HG03060 (cell line): ENCODE data around the gene TGFBI.
"Not testable (repeated sequence)": the region's sequence is repeated elsewhere in the genome, so short reads cannot be mapped to it uniquely, and the experiment has no call there.

Experiments
- ATAC-seq: cut with Tn5 transposase; IDR thresholded peaks from one replicate; pipeline ENCODE4 v1.9.1; 2021; ENCODE audit warnings: low read depth, moderate number of reproducible peaks; ENCODE audit not compliant: unreplicated experiment

Gene TGFBI

DNA sequence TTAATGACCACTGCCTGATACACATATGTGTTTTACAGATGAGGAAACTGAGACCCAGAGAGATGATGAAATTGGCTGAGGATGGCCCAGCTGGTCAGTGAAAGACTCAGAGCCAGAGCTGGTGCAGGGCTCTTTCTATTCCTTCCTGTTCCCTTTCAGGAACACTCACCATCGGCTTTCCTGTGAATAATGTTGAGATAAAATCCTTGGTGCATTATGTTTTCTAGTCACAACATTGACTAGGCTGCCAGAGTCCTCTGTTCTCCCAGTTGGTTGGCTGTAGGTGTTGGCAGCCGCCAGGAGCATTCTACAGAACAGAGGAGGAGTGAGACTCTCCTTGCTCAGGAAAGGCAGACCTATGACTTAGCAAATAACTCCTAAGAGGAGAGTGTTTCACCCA is 14.8 kb downstream of the TGFBI start:
- ATAC-seq: no peak

DNA sequence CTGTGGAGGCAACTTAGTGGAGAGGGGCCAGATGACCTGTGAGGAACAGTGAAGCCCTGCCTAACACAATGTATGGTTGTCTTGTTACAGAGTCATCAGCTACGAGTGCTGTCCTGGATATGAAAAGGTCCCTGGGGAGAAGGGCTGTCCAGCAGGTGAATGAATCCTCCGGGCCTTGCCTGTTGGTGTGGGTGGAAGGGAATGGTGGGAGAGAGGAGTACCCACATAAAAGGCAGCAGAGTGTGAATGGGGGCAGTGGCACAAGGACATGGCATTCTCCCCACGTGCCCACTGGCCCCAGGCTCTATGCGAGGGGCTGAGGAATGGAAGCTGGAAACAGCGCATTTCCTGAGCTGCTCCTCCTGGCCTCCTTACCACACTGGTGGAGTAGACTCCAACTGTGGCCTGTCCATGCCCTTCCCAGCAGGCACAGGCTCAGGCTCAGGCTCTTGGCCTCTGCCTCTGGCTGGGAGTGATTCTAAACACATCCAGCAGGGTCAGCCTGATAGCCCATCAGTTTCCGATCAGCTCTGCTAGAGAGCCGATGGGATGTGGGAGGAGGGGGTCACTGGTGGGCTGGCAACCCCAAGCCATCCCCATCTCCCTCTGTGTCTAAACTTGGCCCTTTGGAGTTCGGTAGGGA is 15.3 kb downstream of the TGFBI start:
- ATAC-seq: no peak

DNA sequence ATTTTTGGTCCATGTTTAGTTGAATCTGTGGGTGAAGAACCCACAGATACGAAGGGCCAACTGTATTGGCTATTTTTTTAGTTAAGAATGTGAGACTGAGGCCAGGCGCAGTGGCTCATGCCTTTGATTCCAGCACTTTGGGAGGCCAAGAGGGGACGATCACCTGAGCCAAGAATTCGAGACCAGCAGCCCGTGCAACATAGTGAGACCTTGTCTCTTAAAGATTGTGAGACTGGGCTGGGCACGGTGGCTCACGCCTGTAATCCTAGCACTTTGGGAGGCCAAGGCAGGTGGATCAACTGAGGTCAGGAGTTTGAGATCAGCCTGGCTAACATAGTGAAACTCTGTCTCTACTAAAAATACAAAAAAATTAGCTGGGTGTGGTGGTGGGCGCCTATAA is 16.2 kb downstream of the TGFBI start:
- ATAC-seq: not testable (repeated sequence)

DNA sequence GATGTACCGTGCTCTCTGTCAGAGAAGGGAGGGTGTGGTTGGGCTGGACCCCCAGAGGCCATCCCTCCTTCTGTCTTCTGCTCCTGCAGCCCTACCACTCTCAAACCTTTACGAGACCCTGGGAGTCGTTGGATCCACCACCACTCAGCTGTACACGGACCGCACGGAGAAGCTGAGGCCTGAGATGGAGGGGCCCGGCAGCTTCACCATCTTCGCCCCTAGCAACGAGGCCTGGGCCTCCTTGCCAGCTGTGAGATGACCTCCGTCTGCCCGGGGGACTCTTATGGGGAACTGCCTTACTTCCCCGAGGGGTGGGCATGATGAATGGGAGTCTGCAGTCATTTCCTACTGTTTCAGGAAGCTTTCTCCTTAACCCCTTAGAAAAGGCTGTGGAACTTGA is 17.5 kb downstream of the TGFBI start:
- ATAC-seq: no peak

DNA sequence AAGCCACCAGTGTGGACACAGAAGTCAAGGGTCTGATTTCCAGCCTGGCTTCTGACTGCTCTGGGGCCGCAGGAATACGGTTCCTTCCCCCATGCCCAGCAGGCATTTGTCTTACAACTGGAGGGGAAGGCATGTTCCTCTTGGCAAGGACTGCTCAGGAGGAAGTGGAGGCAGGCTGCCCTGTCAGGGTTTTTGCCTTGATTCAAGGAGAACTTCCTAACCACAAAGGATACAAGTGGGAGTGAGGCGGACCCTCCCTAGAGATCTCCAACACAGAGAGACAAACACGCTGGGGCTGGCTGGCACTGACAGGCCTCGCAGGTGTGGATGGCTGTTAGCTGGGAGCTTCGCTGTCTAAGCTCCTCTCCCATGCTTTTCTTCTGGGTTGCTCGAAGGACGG is 19.1 kb downstream of the TGFBI start:
- no peak for ATAC-seq

DNA sequence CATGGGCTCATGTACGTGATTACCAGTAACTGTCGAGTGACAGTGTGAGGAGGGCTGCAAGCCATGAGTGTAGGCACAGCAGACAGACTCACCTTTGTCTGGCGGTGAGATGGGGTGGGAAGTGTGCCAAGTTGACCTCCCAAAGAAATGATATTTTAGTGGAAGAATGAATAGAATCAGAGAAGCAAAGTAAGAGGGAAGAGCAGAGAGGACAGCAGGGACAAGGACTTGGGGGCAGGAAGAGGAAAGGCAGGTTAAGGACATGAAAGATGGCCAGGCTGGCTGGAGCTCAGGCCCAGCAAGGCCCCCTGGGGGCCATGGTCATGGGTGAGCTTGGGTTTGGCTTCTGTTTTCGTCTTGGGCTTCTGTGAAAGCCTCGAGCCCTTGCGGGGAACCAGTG is 20.2 kb downstream of the TGFBI start:
- no peak for ATAC-seq

DNA sequence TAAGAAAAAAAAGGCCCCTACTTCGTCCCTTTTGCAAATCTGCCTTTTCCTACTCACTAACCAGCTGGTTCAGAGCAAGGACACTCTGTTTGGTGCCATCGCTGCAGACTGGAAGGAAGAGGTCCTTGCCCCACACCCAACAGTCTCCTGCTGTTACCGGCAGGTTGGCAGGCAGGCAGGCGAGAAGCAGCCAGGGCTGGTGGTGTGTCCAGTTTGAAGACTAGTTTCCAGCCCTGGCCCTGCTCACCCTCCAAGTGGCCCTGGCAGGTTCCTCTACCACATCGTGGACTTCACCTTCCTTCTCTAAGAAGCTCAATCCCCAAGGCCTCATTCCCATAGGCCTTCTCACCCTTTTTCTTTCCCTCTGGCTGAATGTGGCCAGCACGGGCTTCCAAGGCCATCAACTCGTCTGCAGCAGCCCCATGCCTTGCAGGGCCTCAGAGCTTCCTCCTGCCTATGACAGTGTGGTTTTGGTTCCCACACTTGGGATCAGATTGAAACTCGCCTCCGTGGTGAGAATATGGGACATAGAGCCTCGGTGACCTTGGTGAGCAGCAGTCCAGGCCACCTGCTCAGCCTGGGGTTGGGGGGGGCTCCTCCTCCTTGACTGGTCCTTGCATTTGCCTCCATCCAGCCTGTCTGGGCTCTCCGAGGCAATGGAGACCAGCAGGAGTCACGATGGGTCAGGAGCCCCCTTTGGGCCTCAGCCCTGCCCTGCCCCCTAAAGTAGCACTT is 22.9 kb downstream of the TGFBI start:
- no peak for ATAC-seq

DNA sequence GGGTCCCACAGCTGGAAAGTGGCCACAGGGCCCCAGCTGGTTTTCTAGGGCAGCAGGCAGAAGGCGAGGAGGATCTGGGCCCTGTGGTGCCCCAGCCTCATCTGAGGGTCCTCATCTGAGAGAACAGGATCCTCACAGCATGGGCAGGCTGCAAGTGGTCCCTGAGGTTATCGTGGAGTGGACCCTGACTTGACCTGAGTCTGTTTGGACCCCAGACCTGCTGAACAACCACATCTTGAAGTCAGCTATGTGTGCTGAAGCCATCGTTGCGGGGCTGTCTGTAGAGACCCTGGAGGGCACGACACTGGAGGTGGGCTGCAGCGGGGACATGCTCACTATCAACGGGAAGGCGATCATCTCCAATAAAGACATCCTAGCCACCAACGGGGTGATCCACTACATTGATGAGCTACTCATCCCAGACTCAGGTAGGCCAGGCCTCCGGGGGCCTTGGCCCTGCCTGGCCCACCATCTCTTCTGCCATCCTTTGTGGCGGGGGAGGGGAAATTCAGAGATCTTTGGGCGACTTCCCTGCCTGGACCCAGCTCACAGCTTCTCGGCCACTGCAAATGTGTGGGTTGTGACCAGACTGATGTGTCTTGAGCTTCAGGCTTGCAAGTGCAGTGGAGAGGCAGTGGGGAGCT is 24.0 kb downstream of the TGFBI start:
- ATAC-seq: no peak

DNA sequence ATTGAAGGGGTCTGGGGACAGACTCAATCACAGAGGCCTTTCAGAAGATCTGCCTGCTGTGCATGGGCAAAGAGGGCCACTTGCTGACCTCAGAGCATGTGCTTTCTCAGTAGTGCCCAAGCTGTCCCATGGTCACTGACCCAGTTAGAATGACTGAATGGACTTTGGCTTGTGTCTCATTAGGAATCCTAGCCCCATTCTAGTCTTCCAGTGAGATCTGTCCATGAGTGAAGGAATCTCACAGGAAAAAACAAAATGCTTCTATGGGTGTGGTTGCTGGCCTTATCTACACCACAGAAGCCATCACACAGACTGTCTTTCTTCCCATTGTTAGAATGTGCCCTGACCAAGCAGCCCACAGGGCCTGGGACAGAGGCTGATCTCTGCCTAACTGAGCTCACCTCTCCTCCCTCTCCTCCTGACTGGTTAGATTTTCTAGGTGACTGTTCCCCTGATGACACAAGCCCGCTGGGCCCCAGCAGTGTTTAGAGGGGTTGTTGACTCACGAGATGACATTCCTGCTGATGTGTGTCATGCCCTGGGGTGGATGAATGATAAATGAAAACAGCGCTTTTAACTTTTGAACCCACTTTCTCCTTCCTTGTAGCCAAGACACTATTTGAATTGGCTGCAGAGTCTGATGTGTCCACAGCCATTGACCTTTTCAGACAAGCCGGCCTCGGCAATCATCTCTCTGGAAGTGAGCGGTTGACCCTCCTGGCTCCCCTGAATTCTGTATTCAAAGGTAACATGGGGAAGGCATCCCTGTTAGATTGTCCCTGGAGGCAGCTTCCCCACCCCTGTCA is 24.8 kb downstream of the TGFBI start:
- ATAC-seq: no peak

DNA sequence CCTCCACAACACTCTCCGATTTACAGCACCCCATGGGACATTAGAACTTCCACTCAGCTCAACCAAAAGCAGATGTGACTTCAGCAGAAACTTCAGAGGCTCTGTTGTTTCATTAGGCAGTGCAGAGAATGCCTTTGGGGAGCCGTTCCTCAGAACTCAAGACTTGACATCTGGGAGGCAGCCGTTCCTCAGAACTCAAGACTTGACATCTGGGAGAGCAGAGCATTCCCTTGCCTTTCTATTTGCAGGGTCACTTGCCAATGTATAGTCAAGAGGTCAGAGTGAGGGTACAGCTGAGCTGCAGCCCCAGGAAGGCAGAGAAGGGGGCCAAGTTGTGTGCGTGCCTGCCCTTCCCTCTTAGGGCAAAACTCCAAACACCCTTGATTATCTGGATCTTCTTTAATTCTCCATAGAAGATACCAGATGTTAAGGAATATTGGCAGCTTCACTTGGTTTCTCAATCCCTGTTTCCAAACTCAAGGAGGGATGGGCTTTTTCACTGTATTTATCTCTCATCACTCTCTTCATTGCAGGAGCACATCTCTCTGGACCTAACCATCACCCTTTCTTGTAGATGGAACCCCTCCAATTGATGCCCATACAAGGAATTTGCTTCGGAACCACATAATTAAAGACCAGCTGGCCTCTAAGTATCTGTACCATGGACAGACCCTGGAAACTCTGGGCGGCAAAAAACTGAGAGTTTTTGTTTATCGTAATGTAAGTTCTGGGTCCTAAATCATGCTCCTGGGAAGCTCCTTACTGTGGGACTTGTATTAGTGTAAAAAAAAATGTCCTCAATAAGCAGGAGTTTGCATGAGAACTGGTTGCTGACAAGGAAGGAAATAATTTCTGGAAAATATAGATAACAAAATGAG is 25.6 kb downstream of the TGFBI start:
- no peak for ATAC-seq

DNA sequence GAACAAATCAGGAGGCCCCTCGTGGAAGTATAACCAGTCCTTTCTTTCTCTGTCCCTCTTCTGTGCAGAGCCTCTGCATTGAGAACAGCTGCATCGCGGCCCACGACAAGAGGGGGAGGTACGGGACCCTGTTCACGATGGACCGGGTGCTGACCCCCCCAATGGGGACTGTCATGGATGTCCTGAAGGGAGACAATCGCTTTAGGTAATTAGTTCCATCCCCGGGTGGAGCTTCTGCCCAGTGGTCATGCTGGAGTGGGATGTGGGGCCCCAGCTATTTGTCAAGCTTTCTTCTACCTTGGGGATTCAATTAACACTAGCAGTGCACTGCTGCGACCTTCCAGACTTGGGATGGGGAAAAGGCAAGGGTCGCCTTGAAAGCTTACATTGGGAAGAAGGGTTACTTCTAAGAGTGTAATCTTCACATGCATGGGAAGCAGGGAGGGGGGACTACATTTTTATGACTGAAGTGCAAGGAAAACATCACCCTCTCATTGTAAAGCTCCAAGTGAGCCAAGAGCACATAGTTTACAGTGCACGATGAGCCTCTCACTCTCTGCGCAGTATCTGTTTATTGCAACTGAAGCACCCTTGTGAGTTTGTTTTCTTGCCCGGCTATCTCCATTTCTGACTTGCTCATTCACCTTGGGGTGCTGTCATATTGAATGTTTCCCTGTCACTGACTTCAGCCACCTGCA is 27.0 kb downstream of the TGFBI start:
- no peak for ATAC-seq

DNA sequence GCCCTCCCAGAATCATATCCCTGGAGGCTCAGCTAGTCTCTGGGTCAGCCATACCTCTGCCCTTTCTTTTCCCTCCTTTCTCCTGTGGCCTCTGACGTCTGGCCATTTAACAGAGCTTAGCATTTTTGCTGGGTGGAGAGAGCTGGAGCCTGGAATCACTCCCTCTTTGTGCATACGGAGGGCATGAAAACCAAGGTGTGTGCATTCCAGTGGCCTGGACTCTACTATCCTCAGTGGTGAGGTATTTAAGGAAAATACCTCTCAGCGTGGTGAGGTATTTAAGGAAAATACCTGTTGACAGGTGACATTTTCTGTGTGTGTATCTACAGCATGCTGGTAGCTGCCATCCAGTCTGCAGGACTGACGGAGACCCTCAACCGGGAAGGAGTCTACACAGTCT is 27.5 kb downstream of the TGFBI start:
- ATAC-seq: no peak

DNA sequence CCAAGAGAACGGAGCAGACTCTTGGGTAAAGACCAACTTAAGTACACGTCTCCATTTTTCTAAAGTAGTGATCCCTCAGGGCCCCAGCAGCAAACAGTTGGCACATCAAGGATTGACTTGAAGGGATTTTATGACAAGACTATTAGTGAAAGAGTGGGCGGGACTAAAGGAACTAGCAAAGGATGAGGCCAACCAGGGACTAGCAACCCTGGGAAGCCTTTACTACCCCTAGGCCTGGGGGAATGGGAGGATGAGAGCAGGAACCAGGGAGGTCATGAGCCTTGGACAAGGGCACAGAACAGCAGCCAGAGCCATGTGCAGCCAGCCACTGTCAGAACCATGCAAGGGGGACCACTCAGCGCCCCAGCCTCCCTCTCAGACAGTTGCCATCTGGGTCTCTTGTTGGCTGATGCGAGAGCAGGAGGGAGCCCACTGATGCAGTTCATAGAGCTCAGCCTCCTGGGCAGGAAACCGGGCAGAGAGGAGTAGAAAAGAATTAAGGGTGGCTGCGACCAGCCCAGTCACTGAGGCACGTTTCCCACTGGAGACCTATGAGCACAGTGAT is 28.1 kb downstream of the TGFBI start:
- ATAC-seq: no peak

DNA sequence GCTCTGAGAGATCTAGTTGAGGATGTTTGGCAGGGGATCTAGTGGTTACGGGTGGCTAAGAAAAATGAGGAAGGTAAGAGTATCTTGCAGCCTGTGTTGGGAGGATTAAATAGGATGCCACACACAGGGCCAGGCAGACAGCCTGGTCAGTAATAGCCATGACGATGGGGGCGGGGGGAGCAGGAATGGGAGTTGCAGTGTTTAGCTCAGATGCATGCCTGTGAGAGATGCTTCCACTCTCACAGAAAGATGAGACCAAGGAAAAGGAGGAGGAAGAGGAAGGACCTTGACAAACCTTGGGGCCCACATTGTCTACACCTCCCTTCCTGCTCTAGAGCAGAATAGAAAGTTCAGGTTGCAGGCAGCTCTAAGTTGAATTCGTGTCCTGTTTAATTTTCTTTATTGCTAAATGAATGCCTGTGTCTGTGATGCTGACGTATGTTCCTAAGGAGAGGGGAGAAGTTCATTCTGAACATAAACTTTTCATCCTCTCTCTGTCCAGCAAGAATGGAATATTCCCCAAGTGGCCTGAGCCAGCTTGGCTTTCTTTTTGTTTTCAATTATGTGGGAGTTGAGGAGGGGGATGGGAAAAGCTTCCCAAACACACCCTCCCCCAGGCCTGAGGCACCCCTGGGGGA is 28.7 kb downstream of the TGFBI start:
- no peak for ATAC-seq

DNA sequence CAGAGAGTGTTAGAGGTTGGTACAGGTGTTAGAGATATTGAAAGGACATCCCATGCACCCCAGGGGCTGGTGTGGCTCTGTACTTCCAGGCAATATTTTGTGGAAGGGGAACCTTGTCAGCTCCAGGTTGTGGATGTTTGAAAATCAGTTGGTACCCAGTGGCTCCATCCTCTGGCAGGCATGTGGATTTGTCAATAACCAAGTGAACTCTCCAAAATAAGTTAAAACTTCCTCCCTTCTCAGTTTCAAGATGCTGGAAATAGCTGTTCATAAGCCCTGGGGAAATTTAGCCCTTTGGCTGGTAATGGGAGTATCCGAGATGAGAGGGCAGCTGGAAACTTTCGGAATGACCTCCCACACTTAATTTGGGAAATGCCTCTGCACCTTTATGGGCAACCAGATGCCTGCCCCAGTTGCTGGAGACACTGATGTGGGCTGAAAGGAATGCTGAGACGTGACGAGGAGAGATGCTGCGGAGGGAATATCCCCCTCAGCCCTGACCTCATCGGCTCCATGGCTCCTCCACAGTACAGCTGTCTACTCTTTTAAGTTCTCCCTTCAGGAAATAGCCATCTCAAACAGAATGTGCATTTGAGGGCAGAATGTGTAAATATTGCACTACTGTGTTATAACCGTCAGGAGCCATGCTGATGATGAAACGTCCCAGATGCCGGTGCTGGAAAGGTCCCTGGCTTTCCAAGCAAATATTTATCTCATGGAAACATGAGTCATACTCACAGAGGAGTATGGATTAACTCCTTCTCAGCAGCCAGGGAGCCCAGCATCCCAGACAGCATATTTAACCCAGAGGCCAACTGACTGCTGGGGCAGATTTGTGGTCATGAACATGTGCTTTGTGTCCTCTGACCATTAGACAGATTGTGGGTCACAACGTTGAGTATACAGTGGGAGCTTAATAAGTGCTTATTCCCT is 29.5 kb downstream of the TGFBI start:
- ATAC-seq: no peak

DNA sequence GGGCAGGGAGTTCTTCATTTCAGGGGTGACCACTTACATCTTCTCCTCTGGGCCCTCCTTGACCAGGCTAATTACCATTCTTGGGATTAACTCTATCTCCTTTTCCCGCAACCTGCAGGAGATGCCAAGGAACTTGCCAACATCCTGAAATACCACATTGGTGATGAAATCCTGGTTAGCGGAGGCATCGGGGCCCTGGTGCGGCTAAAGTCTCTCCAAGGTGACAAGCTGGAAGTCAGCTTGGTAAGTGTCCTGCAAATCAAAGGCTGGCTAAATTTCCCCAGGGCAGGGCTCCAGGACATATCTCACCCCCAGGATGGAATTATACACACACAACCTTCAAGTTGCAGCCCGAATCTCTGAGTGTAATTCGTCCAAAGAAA is 30.2 kb downstream of the TGFBI start:
- ATAC-seq: no peak

DNA sequence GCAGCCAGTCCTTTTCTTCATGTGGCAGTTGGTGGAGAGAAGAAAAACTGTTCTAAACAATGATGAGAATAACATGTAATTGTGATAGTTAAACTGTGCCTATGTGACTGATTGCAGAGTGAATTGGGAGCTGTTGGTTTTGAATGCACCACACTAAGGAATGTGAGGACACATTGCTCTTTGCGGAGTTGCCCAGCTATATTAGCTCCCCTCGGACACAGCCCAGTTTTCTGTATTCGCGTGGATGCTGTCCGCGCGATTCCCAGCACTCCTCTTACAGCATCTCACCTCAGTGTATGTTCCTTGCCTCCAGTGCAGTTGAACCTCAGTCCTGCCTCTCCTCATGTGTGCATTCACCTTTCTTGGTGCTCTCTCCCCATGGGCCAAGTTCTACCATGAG is 32.2 kb downstream of the TGFBI start:
- ATAC-seq: no peak
